Mesenchymal stem cell (in vitro differentiated cells and primary cell): ENCODE data around the gene C5orf46.

Experiments
- DNase-seq: peaks from one replicate; pipeline ENCODE4 v3.0.0-alpha.2; 2013
- H2AFZ ChIP-seq: one replicate; pipeline ENCODE4 v1.6.1; 2013; ENCODE audit warnings: low read depth, mild to moderate bottlenecking, control low read depth, inconsistent platforms, low read length, moderate library complexity
- H2AK5ac ChIP-seq: 2 replicates; pipeline ENCODE4 v1.6.1; 2013; ENCODE audit warnings: low read length, moderate library complexity, mild to moderate bottlenecking, inconsistent platforms; ENCODE audit not compliant: severe bottlenecking
- H2BK120ac ChIP-seq: one replicate; pipeline ENCODE4 v1.6.1; 2013; ENCODE audit warnings: low read depth, mild to moderate bottlenecking, inconsistent platforms, low read length, moderate library complexity
- H2BK12ac ChIP-seq, 2 experiments: one replicate each; pipeline ENCODE4 v1.6.1; 2013; ENCODE audit warnings: inconsistent platforms in 2 of 2, low read length in 2 of 2, mild to moderate bottlenecking in 2 of 2, moderate library complexity in 2 of 2, control low read depth in 1 of 2
- H2BK15ac ChIP-seq: one replicate; pipeline ENCODE4 v1.6.1; 2013; ENCODE audit warnings: mild to moderate bottlenecking, low read depth, inconsistent platforms; ENCODE audit not compliant: poor library complexity, severe bottlenecking
- H2BK5ac ChIP-seq: 2 replicates; pipeline ENCODE4 v1.6.1; 2013; ENCODE audit warnings: low read depth, mild to moderate bottlenecking, low read length, control low read depth, inconsistent platforms; ENCODE audit not compliant: poor library complexity, severe bottlenecking
- H3K14ac ChIP-seq, 2 experiments: one replicate each; pipeline ENCODE4 v1.6.1; 2013; ENCODE audit warnings: inconsistent platforms in 2 of 2, low read length in 2 of 2, control low read depth in 1 of 2, mild to moderate bottlenecking in 1 of 2, moderate library complexity in 1 of 2
- H3K18ac ChIP-seq, 2 experiments: one replicate each; pipeline ENCODE4 v1.6.1; 2013; ENCODE audit warnings: inconsistent platforms in 2 of 2, low read length in 2 of 2, control low read depth in 1 of 2, low read depth in 1 of 2, mild to moderate bottlenecking in 1 of 2
- H3K23ac ChIP-seq, 2 experiments: one replicate each; pipeline ENCODE4 v1.6.1; 2013; ENCODE audit warnings: inconsistent platforms in 2 of 2, low read length in 2 of 2, mild to moderate bottlenecking in 2 of 2, moderate library complexity in 2 of 2, control low read depth in 1 of 2
- H3K27ac ChIP-seq: 2 replicates; pipeline ENCODE4 v1.5.1; 2013; ENCODE audit warnings: mild to moderate bottlenecking, moderate library complexity, low read length, control low read depth, inconsistent platforms; ENCODE audit not compliant: poor library complexity, severe bottlenecking
- H3K27me3 ChIP-seq, 2 experiments: 2 replicates each; pipeline versions ENCODE4 v1.6.1 to v1.7.0; 2013; ENCODE audit warnings: low read length in 2 of 2, mild to moderate bottlenecking in 2 of 2, moderate library complexity in 2 of 2, control low read depth in 1 of 2, inconsistent platforms in 1 of 2; ENCODE audit not compliant: control insufficient read depth in 1 of 2, insufficient read depth in 1 of 2
- H3K36me3 ChIP-seq, 2 experiments: 2 replicates each; pipeline versions ENCODE4 v1.6.1 to v1.7.0; 2013; ENCODE audit warnings: low read length in 2 of 2, control low read depth in 1 of 2, inconsistent platforms in 1 of 2, low read depth in 1 of 2, mild to moderate bottlenecking in 1 of 2; ENCODE audit not compliant: insufficient read depth in 2 of 2, control insufficient read depth in 1 of 2
- H3K4ac ChIP-seq, 2 experiments: one replicate each; pipeline ENCODE4 v1.6.1; 2013; ENCODE audit warnings: inconsistent platforms in 2 of 2, low read length in 2 of 2, mild to moderate bottlenecking in 2 of 2, moderate library complexity in 2 of 2, control low read depth in 1 of 2, low read depth in 1 of 2
- H3K4me1 ChIP-seq: 2 replicates; pipeline ENCODE4 v1.6.1; 2013; ENCODE audit warnings: low read depth, low read length, control low read depth; ENCODE audit not compliant: control insufficient read depth, insufficient read depth
- H3K4me2 ChIP-seq: 2 replicates; pipeline ENCODE4 v1.6.1; 2013; ENCODE audit warnings: low read length, mild to moderate bottlenecking, inconsistent platforms; ENCODE audit not compliant: poor library complexity, severe bottlenecking
- H3K4me3 ChIP-seq, 2 experiments: 2 replicates each; pipeline versions ENCODE4 v1.5.1 to v1.7.0; 2013; ENCODE audit warnings: low read length in 2 of 2, mild to moderate bottlenecking in 2 of 2, control low read depth in 1 of 2, low read depth in 1 of 2; ENCODE audit not compliant: insufficient read depth in 1 of 2
- H3K79me1 ChIP-seq: replicated peaks from 2 replicates; pipeline ENCODE4 v1.6.1; 2013; ENCODE audit warnings: mild to moderate bottlenecking, control low read depth, low read length, inconsistent platforms; ENCODE audit not compliant: poor library complexity, severe bottlenecking
- H3K9ac ChIP-seq: 2 replicates; pipeline ENCODE4 v1.7.0; 2013; ENCODE audit warnings: mild to moderate bottlenecking, low read length, moderate library complexity
- H3K9me3 ChIP-seq: 2 replicates; pipeline ENCODE4 v1.7.0; 2013; ENCODE audit warnings: mild to moderate bottlenecking, low read length; ENCODE audit not compliant: control insufficient read depth
- H4K8ac ChIP-seq: one replicate; pipeline ENCODE4 v1.6.1; 2013; ENCODE audit warnings: inconsistent platforms, mild to moderate bottlenecking, low read length, moderate library complexity
- H4K91ac ChIP-seq: one replicate; pipeline ENCODE4 v1.6.1; 2013; ENCODE audit warnings: mild to moderate bottlenecking, low read length, inconsistent platforms
- WGBS: methylation state at CpG from one replicate; pipeline ENCODE4 v1.1.7; 2013; ENCODE audit warnings: mixed read lengths; 5-methylcytosine and 5-hydroxymethylcytosine counted together

The C5orf46 gene

GRCh38 chr5:147939431-147940114 lies 33.2 kb upstream of the C5orf46 start:
- H3K4ac ChIP-seq, result no peak overlapping the region
- no peaks in the 10 kb centered on the region for H3K9me3 ChIP-seq
- no peak overlapping the region for H2BK15ac ChIP-seq
- peaks cover 0 to 7% of the 10 kb centered on the region in 2 experiments for H3K27me3 ChIP-seq
- H2BK5ac ChIP-seq, result peak overlapping the region; percentile 34
- H4K91ac ChIP-seq, result no peak overlapping the region
- no peak overlapping the region for H3K18ac ChIP-seq
- no peaks in the 10 kb centered on the region for H3K4me1 ChIP-seq
- no peak overlapping the region for H3K23ac ChIP-seq
- no peak overlapping the region for H2AK5ac ChIP-seq
- no peak overlapping the region for H2BK12ac ChIP-seq
- 89% methylated on average over 4 of the region's 4 CpGs for WGBS
- no peak for DNase-seq
- H4K8ac ChIP-seq, result no peak overlapping the region
- H2AFZ ChIP-seq, result no peak overlapping the region
- H3K9ac ChIP-seq, result no peak overlapping the region
- no peak overlapping the region for H3K4me3 ChIP-seq
- H3K79me1 ChIP-seq, result no peaks in the 10 kb centered on the region
- H3K14ac ChIP-seq, result no peak overlapping the region
- no peaks in the 10 kb centered on the region for H3K36me3 ChIP-seq
- no peak overlapping the region for H3K4me2 ChIP-seq
- H2BK120ac ChIP-seq, result no peak overlapping the region
- H3K27ac ChIP-seq, result no peak overlapping the region

GRCh38 chr5:147935032-147935431 lies 28.7 kb upstream of the C5orf46 start:
- no peaks in the 10 kb centered on the region for H3K36me3 ChIP-seq
- H3K79me1 ChIP-seq, result no peaks in the 10 kb centered on the region
- H3K4me3 ChIP-seq, result no peak overlapping the region
- peaks cover 8 to 39% of the 10 kb centered on the region in 2 experiments for H3K27me3 ChIP-seq
- H3K9me3 ChIP-seq, result no peaks in the 10 kb centered on the region
- no peak overlapping the region for H2BK5ac ChIP-seq
- no peak overlapping the region for H2BK12ac ChIP-seq
- no peak overlapping the region for H4K8ac ChIP-seq
- H3K18ac ChIP-seq, result no peak overlapping the region
- WGBS, result 0% methylated on average over 3 of the region's 3 CpGs
- no peak overlapping the region for H2AFZ ChIP-seq
- H3K4me1 ChIP-seq, result no peaks in the 10 kb centered on the region
- no peak overlapping the region for H3K4me2 ChIP-seq
- no peak overlapping the region for H3K14ac ChIP-seq
- no peak overlapping the region for H4K91ac ChIP-seq
- H2BK120ac ChIP-seq, result no peak overlapping the region
- H2AK5ac ChIP-seq, result no peak overlapping the region
- no peak overlapping the region for H3K23ac ChIP-seq
- no peak overlapping the region for H2BK15ac ChIP-seq
- H3K9ac ChIP-seq, result no peak overlapping the region
- peak; percentile 54 for DNase-seq
- H3K27ac ChIP-seq, result no peak overlapping the region
- no peak overlapping the region for H3K4ac ChIP-seq

GRCh38 chr5:147930769-147931168 lies 24.4 kb upstream of the C5orf46 start:
- Histone ChIP-seq H3K79me1 (no peaks in the 10 kb centered on the region), H3K4ac (no peak overlapping the region), H3K36me3 (no peaks in the 10 kb centered on the region), H3K23ac (no peak overlapping the region), H3K27ac (no peak overlapping the region), H4K91ac (no peak overlapping the region), H3K14ac (no peak overlapping the region), H3K9me3 (no peaks in the 10 kb centered on the region), H3K27me3 (peaks cover 8 to 38% of the 10 kb centered on the region in 2 experiments), H3K4me3 (no peak overlapping the region), H2BK5ac (no peak overlapping the region), H2AFZ (no peak overlapping the region), H2BK12ac (no peak overlapping the region), H4K8ac (no peak overlapping the region), H2BK15ac (no peak overlapping the region), H3K4me2 (no peak overlapping the region), H3K9ac (no peak overlapping the region), H2BK120ac (no peak overlapping the region), H3K4me1 (no peaks in the 10 kb centered on the region), H3K18ac (no peak overlapping the region), H2AK5ac (no peak overlapping the region)
- 94% methylated on average over 1 of the region's 2 CpGs for WGBS
- DNase-seq, result no peak

DNA sequence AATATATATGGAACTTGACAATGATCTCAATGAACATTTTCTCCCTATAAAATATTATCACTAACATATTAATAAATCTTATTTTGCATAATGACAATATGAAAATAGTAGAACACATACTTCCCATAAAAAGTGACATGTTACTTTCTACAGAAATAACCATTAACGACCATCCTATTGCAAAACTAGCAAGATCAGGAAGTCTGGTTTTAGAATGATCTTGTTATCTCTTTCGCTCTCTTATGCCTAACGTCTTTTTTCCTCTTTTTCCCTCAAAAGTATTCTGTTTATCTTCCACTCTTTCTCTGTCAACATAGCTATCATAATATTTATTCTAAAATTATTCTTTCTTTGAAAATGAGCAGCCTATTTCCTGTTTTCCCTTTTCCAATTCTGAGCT lies 21.6 kb upstream of the C5orf46 start:
- Histone ChIP-seq H2BK12ac (no peak overlapping the region), H2AFZ (no peak overlapping the region), H3K4ac (no peak overlapping the region), H3K27me3 (peaks cover 8 to 35% of the 10 kb centered on the region in 2 experiments), H3K36me3 (no peaks in the 10 kb centered on the region), H3K4me3 (no peak overlapping the region), H3K23ac (no peak overlapping the region), H3K4me2 (no peak overlapping the region), H2BK15ac (no peak overlapping the region), H3K14ac (no peak overlapping the region), H3K4me1 (no peaks in the 10 kb centered on the region), H3K27ac (no peak overlapping the region), H3K9me3 (no peaks in the 10 kb centered on the region), H4K8ac (no peak overlapping the region), H3K9ac (no peak overlapping the region), H2BK5ac (no peak overlapping the region), H2BK120ac (no peak overlapping the region), H2AK5ac (no peak overlapping the region), H4K91ac (no peak overlapping the region), H3K18ac (no peak overlapping the region), H3K79me1 (no peaks in the 10 kb centered on the region)
- 37% methylated on average over 3 of the region's 3 CpGs for WGBS
- no peak for DNase-seq
